ENCODE results near the gene UXS1. TPM values are rescaled to one million over a fixed set of nuclear protein-coding genes. Genes with fewer than 3 reads are reported as not detected.

Gene UXS1
- total and polyA plus RNA-seq, 2 donors (not counting 3 experiments of a cell fraction or from before 2014, with no cell fraction given) = 34.2 to 43.2 TPM

- FAIRE-seq = no peak
- no peaks in the 10 kb centered on the region for H3K9me1 ChIP-seq (replicated peaks; ENCODE audit: control insufficient read depth, extremely low read depth, insufficient read depth, low read length)
- peaks cover 12% of the 10 kb centered on the region for H3K4me1 ChIP-seq (ENCODE audit: control insufficient read depth, extremely low read depth, insufficient read depth, low read length)
- H3K27me3 ChIP-seq (ENCODE audit: control insufficient read depth in 2 of 2, insufficient read depth in 2 of 2, low read length in 2 of 2) = peaks cover 2 to 11% of the 10 kb centered on the region in 2 experiments
- no peak overlapping the region for H3K4me2 ChIP-seq (ENCODE audit: insufficient read depth, low read length)
- TF ChIP-seq FOS (IDR thresholded peaks at IDR 0.05; ENCODE audit: borderline replicate concordance, insufficient read depth, low read length) (no peak), MAX (IDR thresholded peaks at IDR 0.05; ENCODE audit: insufficient read depth, insufficient read length) (no peak), EZH2 (IDR thresholded peaks at IDR 0.05; ENCODE audit: borderline replicate concordance, low read depth, low read length, severe bottlenecking) (no peak), JUN (IDR thresholded peaks at IDR 0.05; ENCODE audit: borderline replicate concordance, insufficient read depth, insufficient read length, low read depth) (no peak), POLR2A (IDR thresholded peaks at IDR 0.05; ENCODE audit: low read depth, low read length) (no peak), MYC (IDR thresholded peaks at IDR 0.05; ENCODE audit: low read depth, low read length) (no peak), POLR2AphosphoS5 (IDR thresholded peaks at IDR 0.05; ENCODE audit: insufficient read depth, low read depth, low read length) (no peak)
- TF ChIP-seq, protein P1, sequence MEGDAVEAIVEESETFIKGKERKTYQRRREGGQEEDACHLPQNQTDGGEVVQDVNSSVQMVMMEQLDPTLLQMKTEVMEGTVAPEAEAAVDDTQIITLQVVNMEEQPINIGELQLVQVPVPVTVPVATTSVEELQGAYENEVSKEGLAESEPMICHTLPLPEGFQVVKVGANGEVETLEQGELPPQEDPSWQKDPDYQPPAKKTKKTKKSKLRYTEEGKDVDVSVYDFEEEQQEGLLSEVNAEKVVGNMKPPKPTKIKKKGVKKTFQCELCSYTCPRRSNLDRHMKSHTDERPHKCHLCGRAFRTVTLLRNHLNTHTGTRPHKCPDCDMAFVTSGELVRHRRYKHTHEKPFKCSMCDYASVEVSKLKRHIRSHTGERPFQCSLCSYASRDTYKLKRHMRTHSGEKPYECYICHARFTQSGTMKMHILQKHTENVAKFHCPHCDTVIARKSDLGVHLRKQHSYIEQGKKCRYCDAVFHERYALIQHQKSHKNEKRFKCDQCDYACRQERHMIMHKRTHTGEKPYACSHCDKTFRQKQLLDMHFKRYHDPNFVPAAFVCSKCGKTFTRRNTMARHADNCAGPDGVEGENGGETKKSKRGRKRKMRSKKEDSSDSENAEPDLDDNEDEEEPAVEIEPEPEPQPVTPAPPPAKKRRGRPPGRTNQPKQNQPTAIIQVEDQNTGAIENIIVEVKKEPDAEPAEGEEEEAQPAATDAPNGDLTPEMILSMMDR (IDR thresholded peaks at IDR 0.05; ENCODE audit: extremely low read depth in 1 of 2, insufficient read depth in 1 of 2, low read depth in 1 of 2, low read length in 2 of 2) = no peak
- intact Hi-C loops (cut with micrococcal nuclease) = loop anchor here (2.0 to 10.0 kb wide), 3 partner anchors 91 to 871 kb away; partner anchors contain the start of genes FHL2 and TGFBRAP1
- no TSS peak for BruUV-seq (replicated peaks)
- H3K4me3 ChIP-seq (replicated peaks in 1 of 3; ENCODE audit: insufficient read depth in 1 of 3, low read depth in 1 of 3, low read length in 3 of 3) = no peak overlapping the region
- H2AFZ ChIP-seq (ENCODE audit: low read depth, low read length) = no peak overlapping the region
- no peaks in the 10 kb centered on the region for H3K36me3 ChIP-seq (ENCODE audit: control insufficient read depth in 2 of 2, extremely low read depth in 1 of 2, insufficient read depth in 2 of 2, low read length in 2 of 2)
- no peak overlapping the region for H3K9ac ChIP-seq (replicated peaks; ENCODE audit: extremely low read depth, insufficient read depth, low read length)
- DNase-seq (ENCODE audit: low read depth, low spot score) = no peak
- no peaks in the 10 kb centered on the region for H4K20me1 ChIP-seq (replicated peaks; ENCODE audit: control insufficient read depth, extremely low read depth, insufficient read depth, low read length)
- POLR2A ChIA-PET = no interaction called here
- peaks cover 8% of the 10 kb centered on the region for H3K79me2 ChIP-seq (ENCODE audit: control insufficient read depth, insufficient read depth, low read length)
- CTCF ChIA-PET = no interaction called here
- no peak overlapping the region for H3K27ac ChIP-seq (ENCODE audit: insufficient read depth, low read depth, low read length)
- dilution Hi-C loops (cut with MboI; ENCODE audit: extremely low pct_ligation_motif_present, low sequenced_read_pairs) = no loop called here
- no peaks in the 10 kb centered on the region for H3K9me3 ChIP-seq (replicated peaks; ENCODE audit: control insufficient read depth, insufficient read depth, low read length)
Measured at GRCh38 chr2:106195456-106195855, 1.4 kb upstream of the UXS1 start.
